Measurements from ENCODE around the gene TPSD1. TPM values are rescaled to one million over a fixed set of nuclear protein-coding genes. Genes with fewer than 3 reads are reported as not detected.

Gene TPSD1
- total and polyA plus RNA-seq, 10 of the 15 experiments (the other 5 are each of a cell fraction or from before 2014, with no cell fraction given) = not detected

DNA sequence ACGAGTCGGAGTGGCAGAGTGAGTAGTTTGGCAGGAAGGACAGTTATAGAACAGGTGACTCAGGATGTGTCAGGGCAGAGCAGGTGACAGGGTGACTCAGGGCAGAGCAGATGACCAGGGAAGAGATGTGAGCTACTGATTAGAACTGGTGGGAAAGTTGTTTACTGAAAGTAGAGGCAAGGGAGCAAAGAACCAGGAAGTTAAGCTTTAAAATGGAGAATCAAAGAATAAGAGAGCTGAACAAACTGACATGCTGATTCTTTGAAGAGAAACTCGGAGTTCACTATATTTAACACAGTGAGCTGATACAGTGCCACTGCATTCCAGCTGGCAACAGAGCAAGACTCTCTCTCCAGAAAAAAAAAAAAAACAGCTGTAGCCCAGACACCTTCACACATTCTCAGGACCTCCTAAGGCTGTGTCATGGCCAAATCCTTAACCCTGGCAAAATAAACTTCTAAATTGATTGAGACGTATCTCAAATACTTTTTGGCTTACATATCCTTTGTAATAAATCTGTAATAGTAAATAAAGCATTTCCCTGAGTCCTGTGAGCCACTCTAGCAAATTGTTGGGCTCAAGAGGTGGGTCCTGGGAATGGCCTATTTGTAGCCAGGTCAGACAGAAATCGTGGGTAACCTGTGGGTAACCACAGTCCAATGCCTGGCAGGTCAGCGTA, 41.3 kb downstream of the TPSD1 start (continued):
- TF ChIP-seq KDM1A (IDR thresholded peaks at IDR 0.05; ENCODE audit: borderline replicate concordance) = no peak
- TF ChIP-seq SMC3 (IDR thresholded peaks at IDR 0.05; ENCODE audit: borderline replicate concordance, low read length) = no peak
- 0 out of 2 replicates have a peak, but pooled peaks have one; percentile 11 for TF ChIP-seq MTA2 (IDR thresholded peaks at IDR 0.05; ENCODE audit: low read depth)
- TF ChIP-seq, protein P1, sequence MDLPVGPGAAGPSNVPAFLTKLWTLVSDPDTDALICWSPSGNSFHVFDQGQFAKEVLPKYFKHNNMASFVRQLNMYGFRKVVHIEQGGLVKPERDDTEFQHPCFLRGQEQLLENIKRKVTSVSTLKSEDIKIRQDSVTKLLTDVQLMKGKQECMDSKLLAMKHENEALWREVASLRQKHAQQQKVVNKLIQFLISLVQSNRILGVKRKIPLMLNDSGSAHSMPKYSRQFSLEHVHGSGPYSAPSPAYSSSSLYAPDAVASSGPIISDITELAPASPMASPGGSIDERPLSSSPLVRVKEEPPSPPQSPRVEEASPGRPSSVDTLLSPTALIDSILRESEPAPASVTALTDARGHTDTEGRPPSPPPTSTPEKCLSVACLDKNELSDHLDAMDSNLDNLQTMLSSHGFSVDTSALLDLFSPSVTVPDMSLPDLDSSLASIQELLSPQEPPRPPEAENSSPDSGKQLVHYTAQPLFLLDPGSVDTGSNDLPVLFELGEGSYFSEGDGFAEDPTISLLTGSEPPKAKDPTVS (IDR thresholded peaks at IDR 0.05; ENCODE audit: low read depth, low read length) = no peak
- no peak for TF ChIP-seq NFYA (IDR thresholded peaks at IDR 0.05; ENCODE audit: borderline replicate concordance, low read depth, low read length)
- TF ChIP-seq SP1 (IDR thresholded peaks at IDR 0.05; ENCODE audit: low read depth, low read length) = no peak
- TF ChIP-seq, protein P2, sequence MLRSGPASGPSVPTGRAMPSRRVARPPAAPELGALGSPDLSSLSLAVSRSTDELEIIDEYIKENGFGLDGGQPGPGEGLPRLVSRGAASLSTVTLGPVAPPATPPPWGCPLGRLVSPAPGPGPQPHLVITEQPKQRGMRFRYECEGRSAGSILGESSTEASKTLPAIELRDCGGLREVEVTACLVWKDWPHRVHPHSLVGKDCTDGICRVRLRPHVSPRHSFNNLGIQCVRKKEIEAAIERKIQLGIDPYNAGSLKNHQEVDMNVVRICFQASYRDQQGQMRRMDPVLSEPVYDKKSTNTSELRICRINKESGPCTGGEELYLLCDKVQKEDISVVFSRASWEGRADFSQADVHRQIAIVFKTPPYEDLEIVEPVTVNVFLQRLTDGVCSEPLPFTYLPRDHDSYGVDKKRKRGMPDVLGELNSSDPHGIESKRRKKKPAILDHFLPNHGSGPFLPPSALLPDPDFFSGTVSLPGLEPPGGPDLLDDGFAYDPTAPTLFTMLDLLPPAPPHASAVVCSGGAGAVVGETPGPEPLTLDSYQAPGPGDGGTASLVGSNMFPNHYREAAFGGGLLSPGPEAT (IDR thresholded peaks at IDR 0.05; ENCODE audit: low read depth) = no peak
- no peak for TF ChIP-seq HDAC6 (IDR thresholded peaks at IDR 0.05; ENCODE audit: unreplicated experiment)
- peak; percentile 19 to 21; a peak in 2 of 4 replicates for TF ChIP-seq IKZF2 (IDR thresholded peaks at IDR 0.05)
- TF ChIP-seq BHLHE40 (IDR thresholded peaks at IDR 0.05; ENCODE audit: borderline replicate concordance in 1 of 2, low read depth in 2 of 2, low read length in 1 of 2) = peak in 1 of 2 experiments; percentile 33; a peak in 1 of 4 replicates
- TF ChIP-seq PML (IDR thresholded peaks at IDR 0.05; ENCODE audit: low read length) = no peak
- TF ChIP-seq SMARCA5 (IDR thresholded peaks at IDR 0.05) = no peak
- TF ChIP-seq MXI1 (IDR thresholded peaks at IDR 0.05; ENCODE audit: low read depth, low read length) = no peak
- TF ChIP-seq RAD51 (IDR thresholded peaks at IDR 0.05) = peak; percentile 78
